GM12865 (cell line): ENCODE results near the gene TMEM121.
A peak's percentile ranks its signal among the peaks of the same experiment; 100 is the strongest.
"Not testable (repeated sequence)": the region's sequence is repeated elsewhere in the genome, so short reads cannot be mapped to it uniquely, and the experiment has no call there.

Experiments used
- DNase-seq: peaks from one replicate; pipeline ENCODE4 v3.0.0; 2010; ENCODE audit warnings: low read depth
- H3K4me3 ChIP-seq: 2 replicates; pipeline ENCODE4 v1.5.1; 2011; ENCODE audit warnings: mild to moderate bottlenecking, low read depth, low read length, control low read depth
- CTCF ChIP-seq: IDR thresholded peaks from 2 replicates; pipeline ENCODE4 v1.5.1; 2011; ENCODE audit warnings: low read length, control low read depth, low read depth, inconsistent platforms; ENCODE audit not compliant: insufficient read depth; ENCODE audit errors: missing control alignments

The TMEM121 gene

GRCh38 chr14:105578070-105578469, 51.7 kb downstream of the TMEM121 start:
- no peak for TF ChIP-seq CTCF
- DNase-seq: no peak
- peak overlapping the region; percentile 68 for H3K4me3 ChIP-seq

GRCh38 chr14:105579221-105579620, 52.8 kb downstream of the TMEM121 start:
- H3K4me3 ChIP-seq, DNase-seq: not testable (repeated sequence)
